GM21381 (cell line): ENCODE data around the gene CPNE6.
"Not testable (repeated sequence)": the region's sequence is repeated elsewhere in the genome, so short reads cannot be mapped to it uniquely, and the experiment has no call there.

Experiments
- ATAC-seq: cut with Tn5 transposase; IDR thresholded peaks from one replicate; pipeline ENCODE4 v1.9.1; 2021; ENCODE audit warnings: mild to moderate bottlenecking, moderate library complexity; ENCODE audit not compliant: unreplicated experiment

CPNE6 gene

GRCh38 chr14:24102357-24103048 is 31.1 kb downstream of the CPNE6 start:
- ATAC-seq = no peak

- ATAC-seq = no peak
Observed at GRCh38 chr14:24103451-24103850, 32.1 kb downstream of the CPNE6 start.

- not testable (repeated sequence) for ATAC-seq
Observed at GRCh38 chr14:24105609-24106239, 34.4 kb downstream of the CPNE6 start.

GRCh38 chr14:24106672-24107271 is 35.4 kb downstream of the CPNE6 start:
- no peak for ATAC-seq

GRCh38 chr14:24108336-24108874 is 37.0 kb downstream of the CPNE6 start:
- no peak for ATAC-seq

GRCh38 chr14:24110060-24110459 is 38.7 kb downstream of the CPNE6 start:
- ATAC-seq = no peak

GRCh38 chr14:24110523-24110922 is 39.2 kb downstream of the CPNE6 start:
- ATAC-seq = no peak

- no peak for ATAC-seq
Observed at GRCh38 chr14:24113379-24113800, 42.0 kb downstream of the CPNE6 start.

- peak; percentile 32 for ATAC-seq
Observed at GRCh38 chr14:24113801-24114531, 42.6 kb downstream of the CPNE6 start.

- peak; percentile 80 for ATAC-seq
Observed at GRCh38 chr14:24114532-24115421, 43.4 kb downstream of the CPNE6 start, which contains the start of the genes DCAF11 and NRL. Gene DCAF11, plus strand, starts transcription at chr14:24114777. Its CDS starts 818 bp downstream, at chr14:24115595. Gene NRL, minus strand, starts transcription at chr14:24114949. Its CDS starts 32,101 bp downstream, at chr14:24082848.

- no peak for ATAC-seq
Observed at GRCh38 chr14:24115422-24116127, 44.2 kb downstream of the CPNE6 start.

- ATAC-seq = no peak
Observed at GRCh38 chr14:24116128-24116814, 44.9 kb downstream of the CPNE6 start.

- ATAC-seq = no peak
Observed at GRCh38 chr14:24117179-24117578, 45.8 kb downstream of the CPNE6 start.

- no peak for ATAC-seq
Observed at GRCh38 chr14:24119691-24120090, 48.3 kb downstream of the CPNE6 start.

GRCh38 chr14:24121210-24121609 is 49.8 kb downstream of the CPNE6 start:
- ATAC-seq = no peak

GRCh38 chr14:24122416-24122815 is 51.1 kb downstream of the CPNE6 start:
- ATAC-seq = no peak

GRCh38 chr14:24122898-24123297 is 51.5 kb downstream of the CPNE6 start:
- ATAC-seq = no peak
